Neuronal stem cell (in vitro differentiated cells): ENCODE measurements around the gene ZFX.

Experiments
- DNase-seq: peaks from one replicate; pipeline ENCODE4 v3.0.0-alpha.2; 2013; ENCODE audit warnings: low spot score
- H2AFZ ChIP-seq: one replicate; pipeline ENCODE4 v1.6.1; 2013; ENCODE audit warnings: mild to moderate bottlenecking, low read length, inconsistent platforms
- H2AK5ac ChIP-seq: 2 replicates; pipeline ENCODE4 v1.6.1; 2013; ENCODE audit warnings: low read depth, mild to moderate bottlenecking, inconsistent platforms, low read length, moderate library complexity, mixed read lengths
- H2BK120ac ChIP-seq: 2 replicates; pipeline ENCODE4 v1.6.1; 2013; ENCODE audit warnings: low read depth, mild to moderate bottlenecking, inconsistent platforms, low read length, moderate library complexity, mixed read lengths
- H2BK12ac ChIP-seq: one replicate; pipeline ENCODE4 v1.6.1; 2013; ENCODE audit warnings: low read length, inconsistent platforms
- H2BK15ac ChIP-seq: 2 replicates; pipeline ENCODE4 v1.6.1; 2013; ENCODE audit warnings: mild to moderate bottlenecking, low read length, inconsistent platforms, mixed read lengths
- H2BK5ac ChIP-seq: one replicate; pipeline ENCODE4 v1.6.1; 2013; ENCODE audit warnings: inconsistent platforms, mild to moderate bottlenecking, low read length, moderate library complexity
- H3K14ac ChIP-seq: one replicate; pipeline ENCODE4 v1.6.1; 2013; ENCODE audit warnings: low read length, inconsistent platforms
- H3K18ac ChIP-seq: 2 replicates; pipeline ENCODE4 v1.6.1; 2013; ENCODE audit warnings: low read length, inconsistent platforms
- H3K23ac ChIP-seq: 2 replicates; pipeline ENCODE4 v1.6.1; 2013; ENCODE audit warnings: low read depth, mild to moderate bottlenecking, mixed read lengths, low read length, inconsistent platforms; ENCODE audit not compliant: poor library complexity
- H3K27ac ChIP-seq: replicated peaks from 3 replicates; pipeline ENCODE4 v1.5.1; 2013; ENCODE audit warnings: low read length, inconsistent platforms
- H3K27me3 ChIP-seq, 3 experiments: 2 replicates each; pipeline ENCODE4 v1.6.1; 2013; ENCODE audit warnings: low read length in 3 of 3, mild to moderate bottlenecking in 2 of 3, inconsistent platforms in 1 of 3, low read depth in 1 of 3, mixed read lengths in 1 of 3, moderate library complexity in 1 of 3; ENCODE audit not compliant: control insufficient read depth in 3 of 3, insufficient read depth in 3 of 3
- H3K36me3 ChIP-seq, 2 donors: replicated peaks in 1 of 2; 2 replicates each; pipeline ENCODE4 v1.6.1; 2013; ENCODE audit warnings: low read length in 2 of 2; ENCODE audit not compliant: control insufficient read depth in 2 of 2, insufficient read depth in 2 of 2
- H3K4ac ChIP-seq: 2 replicates; pipeline ENCODE4 v1.6.1; 2013; ENCODE audit warnings: inconsistent platforms, mild to moderate bottlenecking, low read length, moderate library complexity
- H3K4me1 ChIP-seq, 2 donors: 1 replicate in 1 of 2; 2 replicates in 1 of 2; pipeline ENCODE4 v1.6.1; 2013; ENCODE audit warnings: low read length in 2 of 2, low read depth in 1 of 2; ENCODE audit not compliant: control insufficient read depth in 2 of 2, insufficient read depth in 1 of 2
- H3K4me2 ChIP-seq: one replicate; pipeline ENCODE4 v1.6.1; 2013; ENCODE audit warnings: mild to moderate bottlenecking, low read length, inconsistent platforms; ENCODE audit not compliant: insufficient read depth, poor library complexity, severe bottlenecking
- H3K4me3 ChIP-seq, 2 donors: 2 replicates each; pipeline ENCODE4 v1.5.1; 2013; ENCODE audit warnings: low read length in 2 of 2, mild to moderate bottlenecking in 2 of 2, inconsistent platforms in 1 of 2, moderate library complexity in 1 of 2
- H3K79me1 ChIP-seq: one replicate; pipeline ENCODE4 v1.6.1; 2013; ENCODE audit warnings: low read depth, mild to moderate bottlenecking, inconsistent platforms, low read length, moderate library complexity
- H3K9ac ChIP-seq: one replicate; pipeline ENCODE4 v1.6.1; 2013; ENCODE audit warnings: mild to moderate bottlenecking, low read depth, low read length, inconsistent platforms; ENCODE audit not compliant: poor library complexity
- H3K9me3 ChIP-seq, 2 donors: replicated peaks in 1 of 2; 2 replicates each; pipeline versions ENCODE3 to v1.6.1; 2013; ENCODE audit warnings: low read length in 2 of 2, mild to moderate bottlenecking in 2 of 2, inconsistent platforms in 1 of 2, low read depth in 1 of 2, mixed read lengths in 1 of 2, moderate library complexity in 1 of 2; ENCODE audit not compliant: control insufficient read depth in 2 of 2, insufficient read depth in 1 of 2
- H4K8ac ChIP-seq: one replicate; pipeline ENCODE4 v1.6.1; 2013; ENCODE audit warnings: low read depth, mild to moderate bottlenecking, inconsistent platforms, low read length, moderate library complexity
- H4K91ac ChIP-seq: one replicate; pipeline ENCODE4 v1.6.1; 2013; ENCODE audit warnings: low read length, low read depth, mild to moderate bottlenecking, inconsistent platforms; ENCODE audit not compliant: poor library complexity
- WGBS, 2 donors: extraction: QIAGEN DNeasy Blood & Tissue Kit; methylation state at CpG; one replicate each; pipeline ENCODE4 v1.1.7; 2013; ENCODE audit warnings: missing lambda C conversion rate in 2 of 2, mixed read lengths in 1 of 2; ENCODE audit not compliant: insufficient read length in 2 of 2, insufficient replicate concordance in 1 of 2; ENCODE audit errors: extremely low coverage in 2 of 2; 5-methylcytosine and 5-hydroxymethylcytosine counted together

The ZFX gene

DNA sequence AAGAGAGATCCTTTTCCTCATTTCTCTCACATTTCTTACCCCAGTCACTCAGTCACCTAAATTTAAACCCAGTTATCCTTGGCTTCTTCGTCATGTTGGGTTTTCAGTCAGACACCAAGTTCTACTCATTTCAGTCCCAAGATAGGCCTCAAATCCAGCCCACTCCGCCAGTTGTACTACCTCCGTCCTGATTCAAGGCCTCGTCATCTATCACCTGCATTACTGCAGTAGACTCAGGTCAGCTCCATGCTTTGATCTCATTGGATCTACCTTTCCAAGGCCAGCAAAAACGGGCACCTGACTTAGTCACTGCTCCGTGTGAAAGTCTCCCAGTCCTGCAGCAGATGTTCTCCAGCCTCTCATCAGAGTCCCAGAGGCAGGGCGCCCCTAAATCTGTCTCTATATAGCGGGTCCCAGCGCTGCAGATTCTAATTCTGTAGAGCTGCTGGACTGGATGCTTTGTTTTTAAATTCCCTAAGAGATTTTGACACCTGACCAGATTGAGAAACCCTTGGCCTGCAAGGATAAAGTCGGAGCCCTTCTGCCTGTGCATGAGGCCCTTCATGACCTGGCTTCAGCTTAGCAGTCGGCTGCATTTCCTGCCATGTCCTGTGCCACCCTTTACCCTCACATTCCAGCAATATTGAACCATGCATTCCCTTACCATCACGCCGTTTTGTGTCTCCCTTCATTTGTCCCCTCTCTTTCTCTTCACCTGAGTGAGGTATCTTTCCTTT, 53.7 kb downstream of the ZFX start:
- Histone ChIP-seq H2BK5ac (no peak overlapping the region), H3K27ac (no peak overlapping the region), H3K9me3 (no peaks in the 10 kb centered on the region), H2BK120ac (no peak overlapping the region), H3K23ac (no peak overlapping the region), H3K27me3 (no peaks in the 10 kb centered on the region), H2BK12ac (no peak overlapping the region), H2AK5ac (no peak overlapping the region), H3K4ac (no peak overlapping the region), H3K4me3 (no peak overlapping the region), H3K18ac (no peak overlapping the region), H3K9ac (no peak overlapping the region), H4K91ac (no peak overlapping the region), H3K79me1 (peaks cover 2% of the 10 kb centered on the region), H2BK15ac (no peak overlapping the region), H3K4me1 (no peaks in the 10 kb centered on the region), H3K36me3 (peaks cover 4 to 59% of the 10 kb centered on the region in 2 donors), H4K8ac (no peak overlapping the region), H3K4me2 (no peak overlapping the region), H2AFZ (no peak overlapping the region), H3K14ac (no peak overlapping the region)
- no CpG with 5 or more reads among the region's 13 CpGs for WGBS, 2 donors
- DNase-seq = no peak

DNA sequence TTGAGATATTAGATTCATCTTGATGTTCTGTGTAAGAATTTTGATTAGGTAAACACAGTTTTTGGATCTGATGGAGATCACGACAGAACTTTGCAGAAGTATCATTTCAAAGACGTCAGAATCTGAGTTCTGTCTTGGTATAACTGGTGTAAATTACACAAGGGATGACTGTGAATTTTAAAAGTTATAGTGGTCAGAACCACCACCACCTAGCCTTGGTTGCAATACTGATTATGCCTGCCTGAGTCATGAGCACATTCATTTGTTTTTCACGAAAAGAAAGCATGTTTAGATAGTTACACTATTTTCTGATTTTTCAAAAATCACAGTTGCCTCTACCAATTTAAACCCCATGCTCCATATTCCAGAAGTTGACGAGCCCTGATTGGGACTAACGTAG, 54.8 kb downstream of the ZFX start:
- Histone ChIP-seq H3K4me3 (no peak overlapping the region), H2BK15ac (no peak overlapping the region), H3K27ac (no peak overlapping the region), H3K79me1 (peaks cover 2% of the 10 kb centered on the region), H3K4me1 (no peaks in the 10 kb centered on the region), H3K4me2 (no peak overlapping the region), H3K36me3 (peaks cover 4 to 61% of the 10 kb centered on the region in 2 donors), H3K27me3 (no peaks in the 10 kb centered on the region), H2BK12ac (no peak overlapping the region), H3K4ac (no peak overlapping the region), H2BK5ac (no peak overlapping the region), H4K8ac (no peak overlapping the region), H2AK5ac (no peak overlapping the region), H3K9ac (no peak overlapping the region), H4K91ac (no peak overlapping the region), H3K14ac (no peak overlapping the region), H3K18ac (no peak overlapping the region), H3K23ac (no peak overlapping the region), H3K9me3 (no peaks in the 10 kb centered on the region), H2BK120ac (no peak overlapping the region), H2AFZ (no peak overlapping the region)
- WGBS, 2 donors = no CpG with 5 or more reads among the region's 5 CpGs
- no peak for DNase-seq

DNA sequence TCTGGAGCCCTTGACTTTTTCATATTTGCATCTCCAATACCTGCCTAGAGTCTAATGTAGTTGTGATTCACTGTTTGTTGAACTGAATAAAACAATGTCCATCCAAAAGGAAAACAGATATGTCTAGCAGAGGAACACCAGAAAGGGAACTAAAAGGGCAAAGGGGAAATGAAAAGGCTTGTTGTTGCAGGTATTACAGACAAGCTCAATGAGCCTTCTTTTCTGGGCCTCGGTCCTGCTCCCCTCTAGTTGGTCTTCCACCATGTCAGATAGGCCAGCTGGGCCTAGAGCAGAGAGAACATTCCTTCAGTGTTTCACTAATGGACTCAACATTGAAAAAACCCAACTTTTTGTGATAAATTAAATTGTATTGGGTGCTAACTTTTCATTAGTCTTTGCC, 55.4 kb downstream of the ZFX start:
- H2BK12ac ChIP-seq = no peak overlapping the region
- no peak overlapping the region for H2AFZ ChIP-seq
- no CpG with 5 or more reads among the region's 1 CpG for WGBS, 2 donors
- no peak overlapping the region for H2BK120ac ChIP-seq
- no peak overlapping the region for H4K8ac ChIP-seq
- H4K91ac ChIP-seq = no peak overlapping the region
- no peak overlapping the region for H3K23ac ChIP-seq
- no peak overlapping the region for H3K14ac ChIP-seq
- H3K27me3 ChIP-seq = no peaks in the 10 kb centered on the region
- H3K36me3 ChIP-seq = peaks cover 4 to 67% of the 10 kb centered on the region in 2 donors
- H3K27ac ChIP-seq = no peak overlapping the region
- peaks cover 2% of the 10 kb centered on the region for H3K79me1 ChIP-seq
- H3K9me3 ChIP-seq = no peaks in the 10 kb centered on the region
- H2AK5ac ChIP-seq = no peak overlapping the region
- no peak for DNase-seq
- no peaks in the 10 kb centered on the region for H3K4me1 ChIP-seq
- H2BK5ac ChIP-seq = no peak overlapping the region
- H3K18ac ChIP-seq = no peak overlapping the region
- H2BK15ac ChIP-seq = no peak overlapping the region
- no peak overlapping the region for H3K9ac ChIP-seq
- H3K4me2 ChIP-seq = no peak overlapping the region
- no peak overlapping the region for H3K4me3 ChIP-seq
- H3K4ac ChIP-seq = no peak overlapping the region

DNA sequence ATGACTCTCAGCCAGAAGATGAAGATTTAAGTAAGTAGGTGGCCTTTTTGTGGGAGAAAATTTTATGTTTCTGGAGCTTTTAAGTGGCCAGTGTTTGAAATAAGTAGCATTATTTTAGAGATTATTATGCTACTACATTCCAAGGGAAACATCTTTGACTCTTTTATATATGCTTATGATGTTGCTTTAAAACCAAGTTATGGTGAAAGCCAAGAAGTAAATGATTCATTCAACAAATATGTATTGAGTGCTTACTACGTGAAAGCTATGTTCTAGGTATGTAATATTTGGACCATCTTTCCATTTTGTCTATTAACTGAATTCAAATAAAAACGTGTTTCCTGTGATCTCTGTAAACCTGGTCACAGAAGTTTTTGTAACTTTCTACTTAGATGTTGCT, 58.3 kb downstream of the ZFX start:
- H3K14ac ChIP-seq = no peak overlapping the region
- no peak overlapping the region for H2BK5ac ChIP-seq
- no peak overlapping the region for H3K27ac ChIP-seq
- WGBS, 2 donors = no CpG with 5 or more reads among the region's 2 CpGs
- H2BK15ac ChIP-seq = no peak overlapping the region
- H2BK120ac ChIP-seq = no peak overlapping the region
- no peak overlapping the region for H3K4ac ChIP-seq
- H2AFZ ChIP-seq = no peak overlapping the region
- H3K4me1 ChIP-seq = no peaks in the 10 kb centered on the region
- H4K91ac ChIP-seq = no peak overlapping the region
- no peak overlapping the region for H3K9ac ChIP-seq
- H3K27me3 ChIP-seq = no peaks in the 10 kb centered on the region
- no peak overlapping the region for H3K4me2 ChIP-seq
- DNase-seq = no peak
- no peak overlapping the region for H2AK5ac ChIP-seq
- H2BK12ac ChIP-seq = no peak overlapping the region
- peaks cover 2% of the 10 kb centered on the region for H3K79me1 ChIP-seq
- H4K8ac ChIP-seq = no peak overlapping the region
- H3K23ac ChIP-seq = no peak overlapping the region
- H3K36me3 ChIP-seq = peaks cover 11 to 78% of the 10 kb centered on the region in 2 donors
- no peak overlapping the region for H3K18ac ChIP-seq
- H3K4me3 ChIP-seq = no peak overlapping the region
- H3K9me3 ChIP-seq = no peaks in the 10 kb centered on the region
